Effector memory CD4-positive, alpha-beta T cell (primary cell): Measurements from ENCODE around the gene PDE1C.

Experiments used
- DNase-seq, 3 donors: peaks; one replicate each; pipeline ENCODE4 v3.0.0-alpha.2; 2020
- H3K27ac ChIP-seq: 2 replicates; pipeline ENCODE4 v1.7.0; 2013; ENCODE audit warnings: mild to moderate bottlenecking, low read length, moderate library complexity; ENCODE audit not compliant: insufficient read depth, poor library complexity, severe bottlenecking
- H3K27me3 ChIP-seq: replicated peaks from 2 replicates; pipeline ENCODE4 v1.7.0; 2013; ENCODE audit warnings: mild to moderate bottlenecking, low read length; ENCODE audit not compliant: insufficient read depth, control insufficient read depth, poor library complexity, severe bottlenecking
- H3K36me3 ChIP-seq: 2 replicates; pipeline ENCODE4 v1.7.0; 2013; ENCODE audit warnings: mild to moderate bottlenecking, low read length, moderate library complexity; ENCODE audit not compliant: control insufficient read depth, insufficient read depth
- H3K4me1 ChIP-seq: 2 replicates; pipeline ENCODE4 v1.7.0; 2013; ENCODE audit warnings: low read length, mild to moderate bottlenecking; ENCODE audit not compliant: control insufficient read depth, insufficient read depth, poor library complexity, severe bottlenecking
- H3K4me3 ChIP-seq: 2 replicates; pipeline ENCODE4 v1.7.0; 2013; ENCODE audit warnings: low read length, low read depth, mild to moderate bottlenecking; ENCODE audit not compliant: insufficient read depth, poor library complexity, severe bottlenecking
- H3K9me3 ChIP-seq: 2 replicates; pipeline ENCODE4 v1.7.0; 2013; ENCODE audit warnings: mild to moderate bottlenecking, low read length, moderate library complexity; ENCODE audit not compliant: control insufficient read depth

Gene PDE1C

DNA sequence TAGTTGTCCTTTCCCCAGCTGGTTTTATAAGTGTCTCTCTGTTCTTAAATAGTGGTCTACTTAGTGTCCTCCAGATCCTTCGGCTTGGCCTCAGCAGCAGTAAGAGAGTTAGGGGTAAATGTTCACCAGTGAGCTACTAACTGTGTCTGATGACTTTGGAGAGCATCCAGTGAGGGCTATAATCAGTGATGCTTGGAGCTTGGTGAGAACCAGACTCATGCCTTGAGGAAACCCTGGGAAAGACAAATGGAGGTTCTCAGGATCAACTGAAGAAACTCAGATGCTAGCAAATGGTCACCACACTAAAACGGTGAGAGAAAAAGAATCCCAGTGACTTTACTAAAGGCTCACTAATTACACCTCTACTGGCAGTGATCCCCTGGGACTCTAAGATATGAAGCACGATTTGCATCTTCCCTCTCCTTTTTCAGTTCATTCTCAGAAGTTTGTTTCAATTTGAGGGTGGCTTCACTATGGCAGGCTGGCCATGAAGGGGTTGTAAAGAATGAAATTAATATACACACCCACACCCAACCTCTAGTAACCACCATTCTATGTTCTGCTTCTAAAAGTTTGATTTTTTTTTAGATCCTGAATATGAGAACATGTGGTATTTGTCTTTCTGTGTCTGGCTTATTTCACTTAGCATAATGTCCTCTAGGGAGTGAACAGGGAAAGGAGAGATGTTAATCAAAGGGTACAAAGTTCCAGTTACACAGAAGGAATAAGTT is 177.9 kb downstream of the PDE1C start:
- no peaks in the 10 kb centered on the region for H3K36me3 ChIP-seq
- no peaks in the 10 kb centered on the region for H3K27me3 ChIP-seq
- no peaks in the 10 kb centered on the region for H3K4me1 ChIP-seq
- H3K4me3 ChIP-seq = no peak overlapping the region
- no peak overlapping the region for H3K27ac ChIP-seq
- DNase-seq = no peak
- H3K9me3 ChIP-seq = no peaks in the 10 kb centered on the region

- Histone ChIP-seq H3K9me3 (no peaks in the 10 kb centered on the region), H3K4me1 (no peaks in the 10 kb centered on the region), H3K27me3 (no peaks in the 10 kb centered on the region), H3K4me3 (no peak overlapping the region), H3K36me3 (no peaks in the 10 kb centered on the region), H3K27ac (no peak overlapping the region)
- DNase-seq = no peak
These were observed 179.4 kb downstream of the PDE1C start for GRCh38 chr7:31890766-31891165.

- no peak overlapping the region for H3K4me3 ChIP-seq
- no peaks in the 10 kb centered on the region for H3K36me3 ChIP-seq
- H3K9me3 ChIP-seq = no peaks in the 10 kb centered on the region
- no peaks in the 10 kb centered on the region for H3K27me3 ChIP-seq
- H3K27ac ChIP-seq = no peak overlapping the region
- no peak for DNase-seq
- no peaks in the 10 kb centered on the region for H3K4me1 ChIP-seq
These were observed 180.0 kb downstream of the PDE1C start for GRCh38 chr7:31890198-31890597.

- Histone ChIP-seq H3K27ac (no peak overlapping the region), H3K4me3 (no peak overlapping the region), H3K27me3 (no peaks in the 10 kb centered on the region), H3K4me1 (no peaks in the 10 kb centered on the region), H3K9me3 (no peaks in the 10 kb centered on the region), H3K36me3 (no peaks in the 10 kb centered on the region)
- DNase-seq = no peak
These were observed 183.2 kb downstream of the PDE1C start for GRCh38 chr7:31887006-31887405.

DNA sequence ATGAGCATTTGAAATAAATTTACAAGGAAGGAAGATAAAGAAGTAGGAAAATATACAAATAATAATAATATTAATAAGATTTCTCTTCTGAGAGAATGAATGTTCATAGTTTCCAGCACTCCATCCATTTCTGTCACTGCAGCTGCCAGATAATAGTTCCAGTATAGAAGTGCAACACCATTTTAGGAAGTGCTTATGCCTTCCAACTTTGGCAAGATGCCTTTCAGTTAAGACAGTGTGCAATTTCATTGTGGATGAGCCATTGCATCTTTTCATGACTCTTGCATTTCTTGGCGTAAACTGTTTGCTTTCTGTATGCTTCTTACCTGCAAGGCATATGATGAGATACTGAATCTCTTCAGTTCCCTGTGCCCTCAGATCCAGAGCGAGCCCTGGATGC is 185.0 kb downstream of the PDE1C start:
- Histone ChIP-seq H3K36me3 (no peaks in the 10 kb centered on the region), H3K27me3 (no peaks in the 10 kb centered on the region), H3K27ac (no peak overlapping the region), H3K4me3 (no peak overlapping the region), H3K4me1 (no peaks in the 10 kb centered on the region), H3K9me3 (no peaks in the 10 kb centered on the region)
- DNase-seq = no peak

DNA sequence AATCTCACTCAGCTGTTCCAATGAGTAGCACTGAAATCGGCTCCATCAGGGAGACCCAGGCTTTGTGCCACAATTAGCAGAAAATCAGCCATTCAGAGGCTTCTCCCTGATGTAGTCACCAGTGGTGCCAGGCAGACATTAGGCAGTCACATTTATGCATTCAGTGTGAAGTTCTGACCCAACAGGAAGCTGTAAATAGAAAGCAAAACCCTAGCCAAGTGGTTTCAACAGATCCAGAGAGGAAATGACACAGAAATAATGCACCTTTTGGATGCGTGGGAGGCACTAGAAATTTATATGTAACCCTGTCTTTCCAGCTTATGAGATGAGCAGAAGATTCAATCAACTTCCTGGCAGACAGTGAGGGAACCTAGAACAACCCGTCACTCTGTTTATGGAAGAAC is 186.4 kb downstream of the PDE1C start:
- Histone ChIP-seq H3K27me3 (no peaks in the 10 kb centered on the region), H3K9me3 (no peaks in the 10 kb centered on the region), H3K4me3 (no peak overlapping the region), H3K36me3 (no peaks in the 10 kb centered on the region), H3K4me1 (no peaks in the 10 kb centered on the region), H3K27ac (no peak overlapping the region)
- no peak for DNase-seq

GRCh38 chr7:31882187-31882586 is 188.0 kb downstream of the PDE1C start:
- DNase-seq = no peak
- Histone ChIP-seq H3K9me3 (no peaks in the 10 kb centered on the region), H3K4me3 (no peak overlapping the region), H3K36me3 (no peaks in the 10 kb centered on the region), H3K27ac (no peak overlapping the region), H3K27me3 (no peaks in the 10 kb centered on the region), H3K4me1 (no peaks in the 10 kb centered on the region)

DNA sequence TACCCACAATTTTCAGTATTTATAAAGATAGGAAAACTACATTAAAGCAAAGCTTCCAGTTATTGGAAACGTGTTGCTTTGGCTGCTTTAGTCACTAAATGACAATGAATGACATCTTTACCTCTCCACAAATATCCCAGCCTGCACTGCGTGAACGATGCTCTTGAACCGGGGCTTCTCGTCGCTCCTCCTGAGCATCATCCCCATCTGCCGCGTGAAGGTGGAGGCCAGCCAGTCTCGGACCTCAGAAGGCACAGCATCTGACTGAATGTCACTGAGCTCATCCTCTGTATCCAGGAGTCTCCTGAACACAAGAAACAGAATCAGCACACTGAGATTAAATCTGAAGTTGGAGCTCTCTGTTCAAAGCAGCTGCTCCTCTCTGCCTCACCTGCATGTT is 191.3 kb downstream of the PDE1C start:
- no peak overlapping the region for H3K4me3 ChIP-seq
- DNase-seq = no peak
- no peaks in the 10 kb centered on the region for H3K27me3 ChIP-seq
- H3K4me1 ChIP-seq = no peaks in the 10 kb centered on the region
- no peaks in the 10 kb centered on the region for H3K36me3 ChIP-seq
- H3K27ac ChIP-seq = no peak overlapping the region
- H3K9me3 ChIP-seq = no peaks in the 10 kb centered on the region

- DNase-seq = no peak
- no peaks in the 10 kb centered on the region for H3K4me1 ChIP-seq
- no peaks in the 10 kb centered on the region for H3K9me3 ChIP-seq
- no peaks in the 10 kb centered on the region for H3K36me3 ChIP-seq
- H3K27me3 ChIP-seq = no peaks in the 10 kb centered on the region
- no peak overlapping the region for H3K27ac ChIP-seq
- no peak overlapping the region for H3K4me3 ChIP-seq
These were observed 194.8 kb downstream of the PDE1C start for GRCh38 chr7:31875424-31875823.

- Histone ChIP-seq H3K27ac (no peak overlapping the region), H3K4me3 (no peak overlapping the region), H3K9me3 (no peaks in the 10 kb centered on the region), H3K4me1 (no peaks in the 10 kb centered on the region), H3K27me3 (no peaks in the 10 kb centered on the region), H3K36me3 (no peaks in the 10 kb centered on the region)
- no peak for DNase-seq
These were observed 195.4 kb downstream of the PDE1C start for GRCh38 chr7:31874631-31875386.
